Measurements from ENCODE around the gene AGMO.

- TF ChIP-seq, protein P1, sequence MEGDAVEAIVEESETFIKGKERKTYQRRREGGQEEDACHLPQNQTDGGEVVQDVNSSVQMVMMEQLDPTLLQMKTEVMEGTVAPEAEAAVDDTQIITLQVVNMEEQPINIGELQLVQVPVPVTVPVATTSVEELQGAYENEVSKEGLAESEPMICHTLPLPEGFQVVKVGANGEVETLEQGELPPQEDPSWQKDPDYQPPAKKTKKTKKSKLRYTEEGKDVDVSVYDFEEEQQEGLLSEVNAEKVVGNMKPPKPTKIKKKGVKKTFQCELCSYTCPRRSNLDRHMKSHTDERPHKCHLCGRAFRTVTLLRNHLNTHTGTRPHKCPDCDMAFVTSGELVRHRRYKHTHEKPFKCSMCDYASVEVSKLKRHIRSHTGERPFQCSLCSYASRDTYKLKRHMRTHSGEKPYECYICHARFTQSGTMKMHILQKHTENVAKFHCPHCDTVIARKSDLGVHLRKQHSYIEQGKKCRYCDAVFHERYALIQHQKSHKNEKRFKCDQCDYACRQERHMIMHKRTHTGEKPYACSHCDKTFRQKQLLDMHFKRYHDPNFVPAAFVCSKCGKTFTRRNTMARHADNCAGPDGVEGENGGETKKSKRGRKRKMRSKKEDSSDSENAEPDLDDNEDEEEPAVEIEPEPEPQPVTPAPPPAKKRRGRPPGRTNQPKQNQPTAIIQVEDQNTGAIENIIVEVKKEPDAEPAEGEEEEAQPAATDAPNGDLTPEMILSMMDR (IDR thresholded peaks at IDR 0.05 in 2 of 3, conservative IDR thresholded peaks at IDR 0.05 in 1 of 3; ENCODE audit: borderline replicate concordance in 1 of 3, insufficient read depth in 1 of 3, low read depth in 2 of 3, low read length in 2 of 3) = no peak
- TF ChIP-seq EZH2 (IDR thresholded peaks at IDR 0.05) (no peak), POLR2AphosphoS5 (IDR thresholded peaks at IDR 0.05; ENCODE audit: low read depth, low read length) (no peak), ZNF274 (IDR thresholded peaks at IDR 0.05; ENCODE audit: low read depth, low read length) (no peak), EZH2phosphoT487 (IDR thresholded peaks at IDR 0.05; ENCODE audit: borderline replicate concordance) (no peak), CEBPB (IDR thresholded peaks at IDR 0.05; ENCODE audit: low read depth) (no peak), SIN3A (IDR thresholded peaks at IDR 0.05; ENCODE audit: low read depth) (no peak), EGR1 (IDR thresholded peaks at IDR 0.05; ENCODE audit: low read depth) (no peak), POLR2A (IDR thresholded peaks at IDR 0.05; ENCODE audit: borderline replicate concordance, extremely low read depth, insufficient read depth, insufficient read length) (no peak)
- TF ChIP-seq, protein P2, sequence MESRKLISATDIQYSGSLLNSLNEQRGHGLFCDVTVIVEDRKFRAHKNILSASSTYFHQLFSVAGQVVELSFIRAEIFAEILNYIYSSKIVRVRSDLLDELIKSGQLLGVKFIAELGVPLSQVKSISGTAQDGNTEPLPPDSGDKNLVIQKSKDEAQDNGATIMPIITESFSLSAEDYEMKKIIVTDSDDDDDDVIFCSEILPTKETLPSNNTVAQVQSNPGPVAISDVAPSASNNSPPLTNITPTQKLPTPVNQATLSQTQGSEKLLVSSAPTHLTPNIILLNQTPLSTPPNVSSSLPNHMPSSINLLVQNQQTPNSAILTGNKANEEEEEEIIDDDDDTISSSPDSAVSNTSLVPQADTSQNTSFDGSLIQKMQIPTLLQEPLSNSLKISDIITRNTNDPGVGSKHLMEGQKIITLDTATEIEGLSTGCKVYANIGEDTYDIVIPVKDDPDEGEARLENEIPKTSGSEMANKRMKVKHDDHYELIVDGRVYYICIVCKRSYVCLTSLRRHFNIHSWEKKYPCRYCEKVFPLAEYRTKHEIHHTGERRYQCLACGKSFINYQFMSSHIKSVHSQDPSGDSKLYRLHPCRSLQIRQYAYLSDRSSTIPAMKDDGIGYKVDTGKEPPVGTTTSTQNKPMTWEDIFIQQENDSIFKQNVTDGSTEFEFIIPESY (IDR thresholded peaks at IDR 0.05; ENCODE audit: extremely low read depth, insufficient replicate concordance, low read length) = no peak
- TF ChIP-seq, protein P3, sequence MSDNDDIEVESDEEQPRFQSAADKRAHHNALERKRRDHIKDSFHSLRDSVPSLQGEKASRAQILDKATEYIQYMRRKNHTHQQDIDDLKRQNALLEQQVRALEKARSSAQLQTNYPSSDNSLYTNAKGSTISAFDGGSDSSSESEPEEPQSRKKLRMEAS (IDR thresholded peaks at IDR 0.05) = no peak
- TF ChIP-seq, protein P4, sequence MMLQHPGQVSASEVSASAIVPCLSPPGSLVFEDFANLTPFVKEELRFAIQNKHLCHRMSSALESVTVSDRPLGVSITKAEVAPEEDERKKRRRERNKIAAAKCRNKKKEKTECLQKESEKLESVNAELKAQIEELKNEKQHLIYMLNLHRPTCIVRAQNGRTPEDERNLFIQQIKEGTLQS (IDR thresholded peaks at IDR 0.05) = no peak
Measured at GRCh38 chr7:15439853-15440252, 122.0 kb downstream of the AGMO start.
